Kidney epithelial cell (primary cell): ENCODE data around the gene EBLN2. TPM values are rescaled to one million over a fixed set of nuclear protein-coding genes. Genes with fewer than 3 reads are reported as not detected.

Source experiments
- DNase-seq: peaks from one replicate; pipeline ENCODE4 v3.0.0-alpha.2; 2010; ENCODE audit warnings: low read depth
- H3K27me3 ChIP-seq: 2 replicates; pipeline ENCODE4 v1.6.0; 2011; ENCODE audit warnings: low read length; ENCODE audit not compliant: control insufficient read depth, insufficient read depth
- H3K36me3 ChIP-seq: 2 replicates; pipeline ENCODE4 v1.5.1; 2011; ENCODE audit warnings: low read length; ENCODE audit not compliant: control insufficient read depth, insufficient read depth
- H3K4me3 ChIP-seq: 2 replicates; pipeline ENCODE4 v1.5.1; 2011; ENCODE audit warnings: low read depth, mild to moderate bottlenecking, control low read depth, low read length
- CTCF ChIP-seq: IDR thresholded peaks from 2 replicates; pipeline ENCODE4 v1.5.1; 2011; ENCODE audit warnings: mild to moderate bottlenecking, moderate library complexity, low read length, control low read depth, inconsistent platforms; ENCODE audit not compliant: insufficient read depth, poor library complexity, severe bottlenecking
- total RNA-seq: library from RNA; depleted of rRNA; stranded (reverse); fragments of >200 nt; gene quantifications from 2 replicates; pipeline ENCODE4 v1.2.3, GENCODE V29; 2015

EBLN2 gene
- total RNA-seq, 1 donor from 2014 or later: 1.1 TPM

GRCh38 chr3:73071952-73072351 is 10.5 kb downstream of the EBLN2 start:
- DNase-seq: no peak
- Histone ChIP-seq H3K4me3 (no peak overlapping the region), H3K36me3 (no peaks in the 10 kb centered on the region), H3K27me3 (no peaks in the 10 kb centered on the region)
- no peak for TF ChIP-seq CTCF

GRCh38 chr3:73072634-73073033 is 11.2 kb downstream of the EBLN2 start:
- Histone ChIP-seq H3K4me3 (no peak overlapping the region), H3K27me3 (no peaks in the 10 kb centered on the region), H3K36me3 (no peaks in the 10 kb centered on the region)
- TF ChIP-seq CTCF: no peak
- DNase-seq: no peak

- H3K27me3 ChIP-seq: no peaks in the 10 kb centered on the region
- no peak overlapping the region for H3K4me3 ChIP-seq
- no peak for DNase-seq
- no peaks in the 10 kb centered on the region for H3K36me3 ChIP-seq
- no peak for TF ChIP-seq CTCF
Measured at GRCh38 chr3:73073091-73073707, 11.7 kb downstream of the EBLN2 start.

- no peak for TF ChIP-seq CTCF
- H3K4me3 ChIP-seq: no peak overlapping the region
- no peaks in the 10 kb centered on the region for H3K27me3 ChIP-seq
- no peak for DNase-seq
- no peaks in the 10 kb centered on the region for H3K36me3 ChIP-seq
Measured at GRCh38 chr3:73074781-73075180, 13.3 kb downstream of the EBLN2 start.

- H3K27me3 ChIP-seq: no peaks in the 10 kb centered on the region
- H3K36me3 ChIP-seq: no peaks in the 10 kb centered on the region
- no peak overlapping the region for H3K4me3 ChIP-seq
- DNase-seq: no peak
- TF ChIP-seq CTCF: no peak
Measured at GRCh38 chr3:73080216-73080966, 18.9 kb downstream of the EBLN2 start.
